IMR-90 (cell line): ENCODE measurements around the gene ZNF420. TPM values are rescaled to one million over a fixed set of nuclear protein-coding genes. Genes with fewer than 3 reads are reported as not detected.

Source experiments
- ATAC-seq: fragments of 200-7000 bp; cut with Tn5 transposase; 2 replicates; pipeline ENCODE4 v1.9.1; 2020; ENCODE audit warnings: low read depth, mild to moderate bottlenecking, moderate library complexity
- BruUV-seq: library from RNA; stranded (reverse); fragments of 400-500 nt; replicated peaks from 2 replicates; lab custom pipeline; 2021; lab: Mats Ljungman, UMichigan
- CTCF ChIA-PET: fragments of 300-600 bp; formaldehyde crosslinking; extraction: SDS; loops from one replicate; lab custom pipeline; 2021; ENCODE audit warnings: antibody characterized with exemption; lab: Yijun Ruan, JAX
- POLR2A ChIA-PET: fragments of 300-600 bp; sonication (Branson Sonifier 250); formaldehyde crosslinking; loops from one replicate; lab custom pipeline; 2022; ENCODE audit warnings: antibody characterized with exemption; ENCODE audit not compliant: unreplicated experiment; lab: Charles Lee
- DNase-seq: peaks from one replicate; pipeline ENCODE4 v3.0.0; 2013
- H2AFZ ChIP-seq: replicated peaks from 2 replicates; pipeline ENCODE3; 2013; ENCODE audit warnings: low read length, mild to moderate bottlenecking; ENCODE audit not compliant: poor library complexity
- H2AK5ac ChIP-seq: 2 replicates; pipeline ENCODE4 v1.6.1; 2013; ENCODE audit warnings: low read depth, low read length, inconsistent platforms
- H2AK9ac ChIP-seq: replicated peaks from 2 replicates; pipeline ENCODE3; 2013; ENCODE audit warnings: mild to moderate bottlenecking, low read depth, low read length, moderate library complexity; ENCODE audit not compliant: poor library complexity
- H2BK120ac ChIP-seq: 2 replicates; pipeline ENCODE4 v1.6.1; 2013; ENCODE audit warnings: low read depth, low read length, inconsistent platforms
- H2BK15ac ChIP-seq: 3 replicates; pipeline ENCODE4 v1.6.1; 2013; ENCODE audit warnings: low read depth, low read length, inconsistent platforms
- H2BK20ac ChIP-seq: 2 replicates; pipeline ENCODE4 v1.6.1; 2013; ENCODE audit warnings: low read depth, mild to moderate bottlenecking, inconsistent platforms, low read length, moderate library complexity
- H2BK5ac ChIP-seq: 2 replicates; pipeline ENCODE4 v1.6.1; 2013; ENCODE audit warnings: mild to moderate bottlenecking, low read depth, low read length, inconsistent platforms; ENCODE audit not compliant: poor library complexity, severe bottlenecking
- H3K14ac ChIP-seq: replicated peaks from 2 replicates; pipeline ENCODE4 v1.6.1; 2013; ENCODE audit warnings: low read depth, low read length, inconsistent platforms
- H3K18ac ChIP-seq: 2 replicates; pipeline ENCODE4 v1.6.1; 2013; ENCODE audit warnings: low read depth, low read length, control low read depth
- H3K23ac ChIP-seq: 2 replicates; pipeline ENCODE4 v1.6.1; 2013; ENCODE audit warnings: low read depth, low read length, inconsistent platforms
- H3K27ac ChIP-seq: 2 replicates; pipeline ENCODE4 v1.5.1; 2013; ENCODE audit warnings: mild to moderate bottlenecking, control low read depth, low read length; ENCODE audit not compliant: insufficient read depth
- H3K27me3 ChIP-seq: 2 replicates; pipeline ENCODE4 v1.6.1; 2013; ENCODE audit warnings: low read length; ENCODE audit not compliant: control insufficient read depth, insufficient read depth
- H3K36me3 ChIP-seq: 2 replicates; pipeline ENCODE4 v1.6.1; 2013; ENCODE audit warnings: low read length, mixed read lengths; ENCODE audit not compliant: control insufficient read depth, insufficient read depth
- H3K4ac ChIP-seq: 2 replicates; pipeline ENCODE4 v1.6.1; 2013; ENCODE audit warnings: low read depth, low read length, inconsistent platforms
- H3K4me1 ChIP-seq: 2 replicates; pipeline ENCODE4 v1.6.1; 2013; ENCODE audit warnings: low read length, mixed read lengths; ENCODE audit not compliant: control insufficient read depth, insufficient read depth
- H3K4me2 ChIP-seq: 2 replicates; pipeline ENCODE4 v1.6.1; 2013; ENCODE audit warnings: low read depth, mild to moderate bottlenecking, control low read depth, low read length, moderate library complexity
- H3K4me3 ChIP-seq: 2 replicates; pipeline ENCODE4 v1.5.1; 2013; ENCODE audit warnings: low read depth, mild to moderate bottlenecking, control low read depth, low read length, moderate library complexity; ENCODE audit not compliant: insufficient read depth
- H3K56ac ChIP-seq: 2 replicates; pipeline ENCODE4 v1.6.1; 2013; ENCODE audit warnings: low read length, inconsistent platforms; ENCODE audit not compliant: insufficient read depth; ENCODE audit errors: extremely low read depth
- H3K79me1 ChIP-seq, 2 experiments: 2 replicates each; pipeline ENCODE4 v1.6.1; 2013; ENCODE audit warnings: low read length in 2 of 2, inconsistent platforms in 1 of 2, low read depth in 1 of 2
- H3K9ac ChIP-seq: 2 replicates; pipeline ENCODE4 v1.6.1; 2013; ENCODE audit warnings: low read depth, low read length, control low read depth
- H3K9me1 ChIP-seq: 2 replicates; pipeline ENCODE4 v1.6.1; 2013; ENCODE audit warnings: low read length, inconsistent platforms; ENCODE audit not compliant: insufficient read depth
- H3K9me3 ChIP-seq: 2 replicates; pipeline ENCODE4 v1.6.1; 2013; ENCODE audit warnings: low read length; ENCODE audit not compliant: control insufficient read depth, insufficient read depth
- H4K20me1 ChIP-seq: 2 replicates; pipeline ENCODE4 v1.6.1; 2013; ENCODE audit warnings: low read length, inconsistent platforms; ENCODE audit not compliant: insufficient read depth
- H4K5ac ChIP-seq: 2 replicates; pipeline ENCODE4 v1.6.1; 2013; ENCODE audit warnings: mild to moderate bottlenecking, low read depth, low read length, control low read depth
- H4K8ac ChIP-seq, 2 experiments: 2 replicates each; pipeline ENCODE4 v1.6.1; 2013; ENCODE audit warnings: low read depth in 2 of 2, low read length in 2 of 2, control low read depth in 1 of 2, inconsistent platforms in 1 of 2
- H4K91ac ChIP-seq: 2 replicates; pipeline ENCODE4 v1.6.1; 2013; ENCODE audit warnings: low read depth, low read length, inconsistent platforms; ENCODE audit not compliant: insufficient read depth
- BHLHE40 ChIP-seq: fragments of 150-350 bp; IDR thresholded peaks from 2 replicates; pipeline ENCODE4 v1.6.1; 2016; ENCODE audit warnings: mild to moderate bottlenecking, low read depth, low read length
- ELK1 ChIP-seq: fragments of 150-350 bp; IDR thresholded peaks from 2 replicates; pipeline ENCODE4 v1.6.1; 2016; ENCODE audit warnings: low read depth, mild to moderate bottlenecking, low read length, moderate library complexity, borderline replicate concordance
- MAZ ChIP-seq: IDR thresholded peaks from 2 replicates; pipeline ENCODE4 v1.6.1; 2012; ENCODE audit warnings: low read depth, mild to moderate bottlenecking, low read length, improper control_type of control experiment, moderate library complexity, borderline replicate concordance
- NFE2L2 ChIP-seq: fragments of 150-350 bp; IDR thresholded peaks from 2 replicates; pipeline ENCODE4 v1.6.1; 2016; ENCODE audit warnings: low read depth, mild to moderate bottlenecking, low read length
- WGBS, 2 experiments: methylation state at CpG; one replicate each; pipeline versions ENCODE4 v1.1.5 to v1.1.7; 2013; ENCODE audit warnings: missing lambda C conversion rate in 2 of 2; ENCODE audit not compliant: insufficient read length in 1 of 2; ENCODE audit errors: extremely low coverage in 2 of 2; 5-methylcytosine and 5-hydroxymethylcytosine counted together
- dilution Hi-C: fragments of 300-500 bp; cut with HindIII; formaldehyde crosslinking; loops from one replicate; pipeline ENCODE4 v1.14.3; 2018; ENCODE audit warnings: low sequenced_read_pairs; ENCODE audit not compliant: unreplicated experiment
- in situ Hi-C: fragments of 300-500 bp; cut with MboI; formaldehyde crosslinking; loops from 3 replicates; pipeline ENCODE4 v1.14.3; 2019; ENCODE audit warnings: low sequenced_read_pairs, inconsistent platforms, mixed read lengths
- intact Hi-C: fragments of 100-400 bp; cut with micrococcal nuclease; formaldehyde crosslinking; loops from 2 replicates; pipeline ENCODE4 v1.10.0; 2022
- polyA plus RNA-seq, 3 experiments: library from polyadenylated mRNA; depleted of rRNA; stranded (reverse); fragments of >200 nt; gene quantifications; 2 replicates each; pipeline ENCODE4 v1.2.3, GENCODE V29; 2012; ENCODE audit warnings: low replicate concordance in 1 of 3
- total RNA-seq: library from RNA; depleted of rRNA; stranded (reverse); fragments of >200 nt; gene quantifications from 2 replicates; pipeline ENCODE4 v1.2.3, GENCODE V29; 2012

The ZNF420 gene
- total and polyA plus RNA-seq, 2 of the 4 experiments (the other 2 are of a cell fraction) = 1.5 to 11.7 TPM

GRCh38 chr19:37056776-37057175 is 21.5 kb upstream of the ZNF420 start:
- H2AK9ac ChIP-seq = no peak overlapping the region
- no peaks in the 10 kb centered on the region for H3K4me1 ChIP-seq
- dilution Hi-C loops (no loop called here), intact Hi-C loops (no loop called here), in situ Hi-C loops (no loop called here)
- no peaks in the 10 kb centered on the region for H3K79me1 ChIP-seq
- H3K27me3 ChIP-seq = no peaks in the 10 kb centered on the region
- ChIA-PET POLR2A (no interaction called here), CTCF (no interaction called here)
- H3K14ac ChIP-seq = no peak overlapping the region
- H3K4me3 ChIP-seq = no peak overlapping the region
- H3K36me3 ChIP-seq = no peaks in the 10 kb centered on the region
- H3K56ac ChIP-seq = no peak overlapping the region
- H3K18ac ChIP-seq = no peak overlapping the region
- no peak overlapping the region for H3K23ac ChIP-seq
- ATAC-seq = no peak
- no peak overlapping the region for H3K27ac ChIP-seq
- H2BK120ac ChIP-seq = no peak overlapping the region
- WGBS, 2 experiments = 91% methylated on average over 9 of the region's 24 CpGs; no CpG with 5 or more reads in 1 of the 2 experiments
- BruUV-seq = no TSS peak
- TF ChIP-seq MAZ = no peak
- no peak for TF ChIP-seq NFE2L2
- TF ChIP-seq BHLHE40 = no peak
- no peak for TF ChIP-seq ELK1
- DNase-seq = no peak
- H4K91ac ChIP-seq = no peak overlapping the region
- no peaks in the 10 kb centered on the region for H4K20me1 ChIP-seq
- H3K9me1 ChIP-seq = no peaks in the 10 kb centered on the region
- H4K5ac ChIP-seq = no peak overlapping the region
- H2BK5ac ChIP-seq = no peak overlapping the region
- no peak overlapping the region for H2AK5ac ChIP-seq
- H4K8ac ChIP-seq = no peak overlapping the region
- peaks cover 63% of the 10 kb centered on the region for H3K9me3 ChIP-seq
- no peak overlapping the region for H3K4ac ChIP-seq
- H3K4me2 ChIP-seq = no peak overlapping the region
- no peak overlapping the region for H2AFZ ChIP-seq
- no peak overlapping the region for H3K9ac ChIP-seq
- H2BK15ac ChIP-seq = no peak overlapping the region
- H2BK20ac ChIP-seq = no peak overlapping the region
